GM19468 (cell line): ENCODE measurements around the gene ZNF503.

Source experiments
- ATAC-seq: cut with Tn5 transposase; IDR thresholded peaks from one replicate; pipeline ENCODE4 v1.9.1; 2021; ENCODE audit warnings: mild to moderate bottlenecking, moderate library complexity, moderate number of reproducible peaks; ENCODE audit not compliant: unreplicated experiment; ENCODE audit errors: extremely low read depth

The ZNF503 gene

DNA sequence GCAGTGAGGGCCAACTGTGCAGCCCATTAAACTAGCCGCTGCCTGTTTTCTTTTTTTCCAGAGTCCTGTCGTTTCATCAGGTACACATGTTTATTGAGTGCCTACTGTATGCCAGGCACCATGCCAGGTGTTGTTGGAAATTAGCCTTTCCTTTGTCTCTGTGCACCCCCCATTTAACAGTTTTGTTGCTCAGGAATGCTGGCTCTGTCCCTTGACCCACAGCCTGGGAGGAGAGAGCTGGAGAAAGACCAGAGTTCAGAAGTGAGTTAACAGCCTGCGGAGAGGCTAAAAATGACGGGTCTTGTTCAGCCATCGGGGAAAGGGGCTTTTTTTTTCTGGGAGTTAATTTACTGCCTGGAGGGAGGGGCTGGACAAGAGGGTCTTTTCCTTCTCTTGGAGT lies 31.2 kb upstream of the ZNF503 start:
- ATAC-seq, result no peak

DNA sequence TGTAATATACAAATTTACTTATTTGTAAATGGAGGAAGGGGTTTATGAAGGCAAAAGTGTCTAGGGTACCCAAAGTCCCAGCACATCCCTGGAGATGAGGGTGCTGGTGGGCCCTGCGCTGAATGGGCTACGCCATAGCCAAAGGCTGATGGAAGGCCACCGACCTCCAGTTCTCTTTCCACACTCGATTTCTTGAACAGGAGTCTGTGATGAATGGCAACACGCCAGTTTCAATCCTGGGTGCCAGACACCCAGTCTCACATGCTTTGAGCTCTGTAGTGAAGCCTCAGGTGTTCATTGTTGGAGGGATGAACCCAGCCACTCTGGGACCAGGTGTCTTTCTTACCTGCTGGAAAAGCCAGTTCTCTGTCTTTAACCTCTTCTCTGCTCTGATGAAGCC lies 30.6 kb upstream of the ZNF503 start:
- ATAC-seq, result no peak

DNA sequence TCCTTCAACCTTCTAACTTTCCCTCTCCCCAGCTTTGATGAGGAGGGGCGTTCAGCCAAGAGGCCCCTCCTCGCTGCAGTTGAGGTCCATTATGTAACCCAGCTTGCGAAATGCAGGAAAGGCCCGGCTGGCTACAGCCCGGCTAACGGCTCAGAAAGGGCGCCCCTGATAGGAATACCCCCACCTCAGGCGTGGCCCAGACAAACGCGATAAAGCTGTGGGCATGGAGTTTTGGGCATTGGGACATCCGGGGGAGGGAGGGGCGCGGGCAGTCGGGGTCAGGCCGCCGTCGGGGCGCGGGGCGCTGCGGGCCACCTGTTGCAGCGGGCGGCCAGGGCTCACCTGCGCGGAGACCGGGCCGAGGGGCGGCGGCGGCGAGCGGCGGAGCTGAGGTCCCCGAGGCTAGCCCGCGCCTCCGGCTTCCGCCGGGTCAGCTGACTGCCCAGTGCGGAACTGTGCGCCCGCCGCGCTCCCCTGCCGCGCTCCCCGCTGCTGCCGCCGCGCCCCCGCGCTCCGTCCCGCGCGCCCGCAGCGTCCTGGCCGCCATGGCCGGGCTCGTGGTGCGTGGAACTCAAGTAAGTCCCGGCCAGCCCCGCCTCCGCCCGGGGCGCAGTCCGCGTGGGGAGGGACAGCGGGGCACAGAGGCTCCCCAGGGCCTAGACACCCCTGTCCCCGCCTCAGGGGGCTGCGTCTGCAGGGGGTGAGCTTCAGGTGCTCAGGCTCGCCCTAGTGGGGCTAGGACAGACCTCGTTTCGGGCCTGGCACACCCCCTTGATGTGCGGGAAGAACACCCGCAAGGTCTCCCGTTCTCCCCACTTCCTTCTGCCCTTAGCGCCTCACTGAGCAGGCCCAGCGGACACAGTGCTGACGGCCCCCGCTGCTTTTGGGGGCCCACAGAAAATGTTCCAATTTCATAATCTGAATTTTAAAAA lies 29.9 kb upstream of the ZNF503 start, which contains the start of gene LRMDA:
Gene LRMDA (plus strand): TSS at position 445 of the 932 bp plus-strand sequence.
- ATAC-seq, result peak; percentile 59

DNA sequence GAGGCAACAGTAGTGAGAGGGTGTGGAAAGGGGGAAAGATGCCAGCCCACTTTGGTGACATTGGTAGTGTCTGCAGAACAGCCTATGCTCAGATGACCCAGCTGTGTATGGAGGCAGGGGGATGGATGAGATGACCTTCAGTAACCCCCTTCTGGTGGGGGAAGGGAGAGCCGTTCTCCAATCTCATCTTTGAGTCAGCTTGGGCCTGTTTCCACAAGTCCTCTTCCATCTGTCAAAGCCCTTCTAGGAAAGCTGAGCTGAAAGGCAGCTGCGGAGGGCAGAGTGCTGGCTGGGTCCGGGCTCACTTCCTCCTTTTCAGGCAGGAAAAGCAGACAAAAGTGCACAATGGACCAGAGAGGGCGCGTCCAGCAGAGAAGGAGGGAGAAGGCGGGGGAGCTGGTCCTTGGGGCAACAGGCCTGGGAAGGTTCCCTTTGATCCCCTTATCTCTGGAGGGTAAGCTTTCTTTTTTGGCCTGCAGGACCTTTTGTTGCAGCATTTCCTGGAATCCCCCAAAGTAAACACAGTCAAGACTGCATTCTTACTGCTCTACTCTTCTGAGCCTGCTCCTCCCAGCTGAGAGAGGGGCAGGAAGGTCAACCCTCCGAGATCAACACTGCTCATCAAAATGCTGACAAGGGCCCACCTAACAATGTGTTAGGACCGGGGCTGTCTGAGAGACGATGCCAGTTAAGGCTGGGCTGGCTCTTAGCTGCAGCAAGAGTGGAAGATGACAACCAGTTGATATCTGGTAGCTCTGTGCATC lies 28.6 kb upstream of the ZNF503 start:
- no peak for ATAC-seq

DNA sequence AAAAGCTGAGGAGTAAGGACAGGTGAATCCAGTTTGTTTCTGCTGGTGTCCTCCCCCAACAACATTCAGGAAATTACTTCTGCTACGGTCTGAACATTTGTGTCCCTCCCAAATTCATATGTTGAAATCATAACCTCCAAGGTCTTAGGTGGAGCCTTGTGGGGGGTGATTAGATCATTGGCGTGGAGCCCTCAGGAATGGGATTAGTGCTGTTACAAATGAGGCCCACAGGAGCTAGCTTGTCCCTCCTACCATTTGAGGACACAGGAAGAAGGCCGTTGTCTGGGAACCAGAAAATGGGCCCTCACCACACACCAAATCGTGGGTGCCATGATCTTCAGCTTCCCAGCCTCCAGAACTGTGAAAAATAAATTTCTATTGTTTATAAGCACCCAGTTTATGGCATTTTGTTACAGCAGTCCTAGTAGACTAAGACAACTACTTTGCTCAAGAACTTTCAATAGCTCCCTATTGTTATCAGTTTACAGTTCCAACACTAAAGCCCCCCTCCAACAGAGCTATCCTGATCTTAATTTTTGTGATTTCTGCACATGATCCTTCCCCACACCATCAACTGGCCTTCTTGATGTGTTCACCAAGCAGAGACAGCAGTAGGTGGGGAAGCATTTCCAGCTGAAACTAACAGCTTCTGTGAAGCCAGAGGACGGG lies 27.7 kb upstream of the ZNF503 start:
- no peak for ATAC-seq

DNA sequence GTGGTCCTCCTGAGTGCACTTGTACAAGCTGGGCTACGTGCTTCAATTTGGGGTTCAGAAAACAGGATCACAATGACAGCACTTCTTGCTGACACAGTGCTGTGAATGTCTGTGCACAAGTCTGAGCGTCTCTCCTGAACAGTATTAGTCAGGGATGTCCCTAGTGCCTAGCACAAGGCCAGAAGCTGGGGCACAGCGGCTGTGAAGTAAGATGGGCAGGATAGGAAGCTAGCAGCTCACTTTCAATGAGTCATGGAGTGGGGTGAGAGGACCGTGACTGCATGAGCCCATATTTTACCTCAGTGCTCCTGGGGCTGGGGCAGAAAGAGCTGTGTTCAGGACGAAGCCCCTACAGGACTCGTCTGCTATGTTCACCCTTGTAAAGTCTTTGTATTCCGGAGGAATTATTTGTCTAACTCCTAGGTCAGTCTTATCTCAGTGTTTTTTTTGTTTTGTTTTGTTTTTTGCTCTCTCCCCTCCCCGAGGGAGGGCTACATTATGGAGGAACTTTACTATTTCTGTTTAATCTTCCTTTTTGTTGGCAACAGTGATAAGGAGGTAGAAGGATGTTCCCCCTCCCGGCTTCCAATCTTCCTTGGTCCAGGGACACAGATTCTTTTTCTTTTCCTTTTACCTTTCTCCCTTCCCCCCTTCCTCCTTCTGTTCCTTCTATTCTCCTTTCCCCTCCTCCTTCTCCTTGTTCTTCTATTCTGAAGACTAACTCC lies 27.0 kb upstream of the ZNF503 start:
- ATAC-seq, result no peak

DNA sequence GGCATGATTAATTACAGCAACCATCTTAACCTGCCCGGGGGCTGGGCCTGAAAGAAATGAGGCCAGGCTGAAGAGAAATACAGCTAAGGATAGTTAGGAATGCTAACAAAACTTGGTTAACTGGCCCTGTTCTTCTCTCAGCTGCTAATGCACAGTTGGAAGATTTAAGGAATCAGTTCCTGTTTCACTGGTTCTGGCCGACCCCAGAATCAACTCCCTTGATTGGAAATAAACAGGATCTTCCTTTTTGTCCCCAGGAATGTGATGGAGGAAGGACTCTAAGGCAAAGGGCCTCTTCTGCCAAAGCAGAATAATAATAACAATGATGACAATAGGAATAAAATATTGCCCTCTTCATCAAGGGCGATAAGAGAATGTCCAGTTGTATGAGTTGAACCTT lies 26.4 kb upstream of the ZNF503 start:
- no peak for ATAC-seq

DNA sequence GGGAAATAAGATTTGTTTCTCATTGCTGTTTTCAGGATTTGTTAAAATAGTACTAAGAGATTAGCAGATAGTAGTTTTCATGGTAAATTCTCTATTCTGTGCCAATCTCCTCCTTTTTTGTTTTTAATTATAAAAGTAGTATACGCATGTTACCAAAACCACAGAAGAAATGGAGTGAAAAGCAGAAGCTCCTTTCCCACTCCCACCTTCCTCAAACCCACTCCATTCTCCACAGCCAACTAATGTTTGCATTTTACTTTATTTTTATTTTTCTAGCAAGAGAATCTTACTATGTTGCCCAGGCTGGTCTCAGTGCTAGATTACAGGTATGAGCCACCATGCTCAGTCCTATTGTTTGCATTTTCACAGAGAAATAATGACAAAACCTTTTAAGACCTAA lies 25.3 kb upstream of the ZNF503 start:
- ATAC-seq, result no peak

DNA sequence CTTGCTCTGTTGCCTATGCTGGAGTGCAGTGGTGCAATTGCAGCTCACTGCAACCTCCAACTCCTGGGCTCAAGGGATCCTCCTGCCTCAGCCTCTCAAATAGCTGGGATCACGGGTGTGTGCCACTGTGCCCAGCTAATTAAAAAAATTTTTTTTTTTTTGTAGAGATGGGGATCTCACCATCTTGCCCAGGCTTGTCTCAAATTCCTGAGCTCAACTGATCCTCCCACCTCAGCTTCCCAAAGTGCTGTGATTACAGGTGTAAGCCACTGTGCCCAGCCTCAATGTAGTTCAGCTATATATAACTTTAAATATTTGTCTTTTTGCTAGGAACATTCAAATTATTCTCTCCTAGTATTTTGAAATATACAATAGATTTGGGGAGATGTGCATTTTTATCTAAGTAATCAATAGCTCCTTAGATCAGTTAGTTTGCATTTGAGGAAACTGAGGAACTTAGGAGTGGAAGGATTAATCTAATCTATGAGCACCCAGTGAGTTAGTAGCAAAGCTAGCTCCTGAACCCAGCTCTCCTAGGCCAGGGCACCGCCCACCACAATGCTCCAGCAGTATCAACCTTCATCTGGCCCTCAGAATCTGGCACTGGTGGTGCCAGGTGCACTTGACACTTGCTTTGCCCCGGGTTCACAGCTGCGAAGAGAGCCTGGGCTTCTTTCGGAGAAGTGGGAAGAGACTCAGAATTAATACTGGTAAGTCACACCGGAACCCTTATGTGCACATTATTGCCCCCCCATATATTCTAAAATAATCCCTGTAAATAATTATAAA lies 23.9 kb upstream of the ZNF503 start:
- ATAC-seq, result no peak

DNA sequence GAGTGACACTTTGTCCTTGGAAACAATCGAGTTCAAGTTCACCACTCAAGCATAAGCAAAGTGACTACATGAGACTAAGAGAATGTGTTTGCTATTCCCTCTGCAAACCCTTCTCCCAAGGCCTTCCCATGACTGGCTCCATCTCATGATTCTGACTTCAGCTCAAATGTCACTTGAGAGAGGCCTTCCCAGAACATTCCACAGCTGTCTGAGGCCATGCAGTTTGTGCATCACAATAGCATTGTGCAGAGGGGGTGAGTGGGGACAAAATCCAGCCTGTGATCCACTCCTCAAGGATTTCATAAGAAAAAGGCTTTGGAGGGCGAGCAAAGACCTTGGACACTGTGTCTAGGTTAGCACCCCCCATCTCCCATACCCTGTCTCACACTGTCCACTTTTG lies 23.0 kb upstream of the ZNF503 start:
- no peak for ATAC-seq

DNA sequence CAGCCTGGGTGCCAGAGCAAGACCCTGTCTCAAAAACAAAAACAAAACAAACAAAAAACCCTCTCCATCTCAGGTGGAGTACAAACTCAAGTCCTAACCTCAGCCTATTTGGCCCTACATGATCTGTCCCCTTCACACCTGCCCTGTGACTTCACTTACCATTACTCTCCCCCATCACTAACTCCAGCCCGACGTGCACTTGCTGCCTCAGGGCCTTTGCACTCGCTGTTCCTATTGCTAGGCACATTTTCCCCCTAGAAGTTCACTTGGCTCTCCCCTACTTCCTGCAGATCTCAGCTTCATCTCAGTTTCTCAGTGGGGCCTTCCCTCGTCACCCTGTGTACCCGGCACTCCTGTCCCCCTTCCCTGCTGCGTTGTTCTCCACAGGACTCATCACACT lies 21.3 kb upstream of the ZNF503 start:
- ATAC-seq, result no peak

DNA sequence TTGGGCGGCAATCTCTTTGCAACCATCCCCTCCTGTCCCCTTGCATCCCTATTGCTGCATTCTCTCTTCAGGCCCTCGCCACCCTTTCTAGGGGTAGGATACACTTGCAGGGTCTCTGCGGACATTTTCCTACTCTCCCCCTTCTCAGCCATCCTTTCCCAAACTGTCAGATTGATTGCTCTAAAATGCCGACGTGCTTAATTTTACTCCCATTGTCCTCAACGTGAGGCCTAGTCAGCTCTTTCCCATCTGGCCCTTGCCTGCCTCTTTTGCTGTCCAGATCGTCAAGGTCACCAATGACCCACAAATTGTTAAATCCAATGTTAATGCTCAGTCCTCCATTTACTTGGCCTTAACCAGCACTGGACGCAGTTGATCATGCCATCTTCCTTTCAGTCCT lies 17.1 kb upstream of the ZNF503 start:
- no peak for ATAC-seq

DNA sequence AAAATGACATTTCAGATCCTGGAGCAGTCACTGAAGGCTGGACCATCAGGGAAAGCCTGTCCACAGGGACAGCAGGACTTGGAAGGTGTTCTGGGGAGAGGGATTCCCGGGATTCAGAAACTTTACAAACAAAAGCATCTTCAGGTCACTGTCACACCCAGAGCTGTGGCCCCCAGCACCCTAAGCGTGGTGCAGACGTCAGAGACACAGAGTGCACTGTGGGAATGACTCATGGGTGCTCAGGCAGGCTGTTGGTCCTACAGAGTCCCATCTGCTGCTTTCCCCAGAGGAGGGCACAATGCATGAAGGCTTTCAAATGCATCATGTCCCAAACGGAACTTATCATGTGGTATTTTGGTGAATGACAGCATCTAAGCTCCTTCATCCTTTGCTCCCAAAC lies 16.7 kb upstream of the ZNF503 start:
- ATAC-seq, result no peak

DNA sequence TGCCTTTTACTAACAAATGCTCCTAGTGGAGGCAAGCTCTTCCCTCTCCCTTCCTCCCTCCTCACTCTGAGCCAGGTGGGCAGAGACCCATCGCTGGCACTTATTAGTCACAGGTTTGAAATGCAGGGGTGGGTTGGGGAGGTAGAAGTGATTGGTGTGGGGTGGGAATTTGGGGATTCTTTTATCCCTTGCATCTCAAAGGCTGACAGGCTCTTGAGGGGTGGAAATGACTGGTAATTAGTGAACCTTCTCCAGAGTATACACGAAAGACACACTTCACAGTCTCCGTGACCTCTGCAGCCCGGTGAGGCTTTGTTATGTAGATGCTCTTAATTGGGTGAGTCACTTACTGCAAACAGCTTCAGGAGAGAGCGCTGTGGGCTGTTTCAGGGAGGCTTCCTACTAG lies 16.0 kb upstream of the ZNF503 start:
- ATAC-seq, result no peak

DNA sequence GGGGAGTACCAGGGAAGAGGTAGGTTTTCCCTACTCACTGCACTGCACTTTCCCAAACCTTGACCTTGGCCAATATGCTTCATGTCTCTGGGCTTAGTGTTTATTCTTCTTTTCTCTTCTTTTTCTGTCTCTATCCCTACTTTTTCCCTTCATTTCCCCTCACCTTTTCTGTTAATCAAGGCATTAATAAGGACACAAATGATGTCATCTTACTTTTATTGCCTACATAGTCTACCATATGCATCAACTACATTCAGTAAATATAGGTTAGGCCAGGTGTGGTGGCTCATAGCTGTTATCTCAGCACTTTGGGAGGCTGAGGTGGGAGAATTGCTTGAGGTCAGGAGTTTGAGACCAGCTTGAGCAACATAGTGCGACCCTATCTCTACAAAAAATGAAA lies 13.0 kb upstream of the ZNF503 start:
- no peak for ATAC-seq

DNA sequence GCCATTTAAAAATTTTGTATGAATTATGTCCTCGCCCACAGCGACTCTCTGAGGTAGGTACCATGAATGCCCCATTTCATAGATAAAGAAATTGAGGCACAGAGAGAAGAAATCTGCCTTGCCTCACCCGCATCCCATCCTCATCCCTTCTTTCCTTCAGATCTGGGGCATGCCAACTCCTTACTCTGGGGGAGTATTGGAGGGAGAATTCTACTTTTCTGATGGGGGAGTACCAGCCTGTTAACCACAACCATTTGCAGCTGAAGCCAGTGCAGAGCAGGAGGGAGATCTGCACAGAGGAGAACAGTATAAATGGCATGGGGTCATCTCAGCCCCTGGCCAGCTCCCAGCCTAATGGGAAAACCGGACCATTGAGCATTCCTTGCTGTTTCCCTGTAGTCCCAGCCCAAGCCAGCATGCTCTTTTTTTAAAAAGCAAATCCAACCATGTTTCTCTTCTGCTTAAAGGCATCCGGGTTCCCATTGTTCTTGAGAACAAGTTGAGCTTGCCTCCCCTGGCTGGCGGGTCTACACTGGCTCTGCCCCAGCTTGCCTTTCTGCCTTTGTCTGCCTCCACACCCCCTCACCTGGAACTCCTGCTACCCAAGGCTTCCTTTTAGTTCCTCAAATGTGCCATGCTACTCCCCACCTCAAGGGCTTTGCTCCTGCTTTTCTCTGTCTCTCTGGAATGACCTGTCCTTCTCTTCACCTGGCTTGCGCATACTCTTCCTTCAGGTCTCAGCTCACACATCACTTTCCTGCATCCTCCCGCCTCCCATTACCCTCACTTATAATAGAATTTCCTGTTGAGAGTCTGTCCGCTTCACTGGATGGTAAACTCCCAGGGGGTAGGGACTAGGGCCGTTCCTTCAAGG lies 8.8 kb upstream of the ZNF503 start:
- ATAC-seq, result no peak

DNA sequence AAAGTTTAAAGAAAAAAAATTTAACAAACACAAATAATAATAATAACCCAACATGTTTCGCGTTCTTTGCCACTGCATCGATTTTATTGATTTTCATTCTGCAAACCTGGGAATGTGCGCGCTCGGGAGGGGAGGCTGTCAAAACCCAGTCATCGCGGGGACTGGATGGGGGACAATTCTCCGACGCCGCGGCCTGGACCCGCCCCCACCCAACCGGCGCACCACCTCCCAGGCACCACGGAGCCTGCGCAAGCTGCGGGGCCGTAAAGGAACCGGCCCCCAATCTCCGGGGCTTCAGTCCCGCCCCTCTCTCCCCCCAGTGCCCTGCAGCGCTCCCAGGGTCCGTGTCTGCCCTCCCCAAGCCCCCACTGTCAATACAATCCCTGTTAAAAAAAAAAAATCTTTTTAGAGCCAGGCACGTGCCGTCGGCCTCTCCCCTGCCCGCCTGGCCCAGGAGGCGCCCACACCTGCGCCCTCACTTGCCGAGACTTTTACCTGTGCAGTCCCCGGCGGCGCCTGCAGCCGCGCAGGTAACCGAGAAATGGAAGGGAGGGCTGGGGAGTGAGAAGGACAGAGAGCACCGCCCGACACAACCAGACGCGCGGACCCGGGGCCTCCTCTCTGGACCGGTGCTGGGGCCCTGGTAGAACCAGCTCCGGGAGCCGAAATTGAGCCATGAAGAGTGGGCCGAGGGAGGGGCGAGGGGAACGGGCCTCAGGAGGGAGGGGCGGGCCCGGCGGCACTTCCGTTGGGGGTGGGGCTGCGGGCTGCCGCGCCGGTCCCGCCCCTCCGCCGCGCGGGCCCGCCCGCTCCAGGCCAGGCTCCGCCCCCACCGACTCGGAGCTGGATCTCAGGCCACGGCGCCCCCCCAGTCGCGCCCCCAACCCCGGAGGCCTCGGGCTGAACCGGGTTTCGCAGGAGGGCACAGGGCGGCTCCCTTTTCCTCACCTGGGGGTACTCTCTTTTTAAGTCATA lies 7.6 kb upstream of the ZNF503 start:
- ATAC-seq, result no peak
